Hepatocyte (in vitro differentiated cells): Measurements from ENCODE around the gene FOXK1. TPM values are rescaled to one million over a fixed set of nuclear protein-coding genes. Genes with fewer than 3 reads are reported as not detected.
"Not testable (repeated sequence)": the region's sequence is repeated elsewhere in the genome, so short reads cannot be mapped to it uniquely, and the experiment has no call there.

ENCODE experiments used
- DNase-seq: peaks from one replicate; pipeline ENCODE4 v3.0.0-alpha.2; 2016; ENCODE audit warnings: low spot score
- H2AFZ ChIP-seq: fragments of 200-600 bp; sonication (generic); 2 replicates; pipeline ENCODE4 v1.6.0; 2016; ENCODE audit warnings: antibody characterized with exemption, mild to moderate bottlenecking
- H3K27ac ChIP-seq: fragments of 200-600 bp; sonication (generic); 2 replicates; pipeline ENCODE4 v1.5.1; 2016; ENCODE audit warnings: mild to moderate bottlenecking
- H3K27me3 ChIP-seq: fragments of 200-600 bp; sonication (generic); 2 replicates; pipeline ENCODE4 v1.6.1; 2016
- H3K36me3 ChIP-seq: fragments of 200-600 bp; sonication (generic); replicated peaks from 2 replicates; pipeline ENCODE4 v1.5.1; 2016; ENCODE audit warnings: low read depth; ENCODE audit not compliant: insufficient read depth
- H3K4me1 ChIP-seq: fragments of 200-600 bp; sonication (generic); 2 replicates; pipeline ENCODE4 v1.5.1; 2016; ENCODE audit warnings: mild to moderate bottlenecking, moderate library complexity; ENCODE audit not compliant: insufficient read depth
- H3K4me2 ChIP-seq: fragments of 200-600 bp; sonication (generic); 2 replicates; pipeline ENCODE4 v1.6.0; 2016
- H3K4me3 ChIP-seq: fragments of 200-600 bp; sonication (generic); 2 replicates; pipeline ENCODE4 v1.5.1; 2016; ENCODE audit warnings: mild to moderate bottlenecking
- H3K79me2 ChIP-seq: fragments of 200-600 bp; sonication (generic); 2 replicates; pipeline ENCODE4 v1.6.0; 2017; ENCODE audit warnings: mild to moderate bottlenecking
- H3K9me2 ChIP-seq: fragments of 200-600 bp; sonication (generic); replicated peaks from 2 replicates; pipeline ENCODE4 v1.6.0; 2017; ENCODE audit warnings: mild to moderate bottlenecking; ENCODE audit not compliant: insufficient read depth
- H3K9me3 ChIP-seq: fragments of 200-600 bp; sonication (generic); 2 replicates; pipeline ENCODE4 v1.5.1; 2016; ENCODE audit warnings: low read depth, mild to moderate bottlenecking
- H4K20me1 ChIP-seq: fragments of 200-600 bp; sonication (generic); 2 replicates; pipeline ENCODE4 v1.6.0; 2016; ENCODE audit warnings: mild to moderate bottlenecking; ENCODE audit not compliant: insufficient read depth, poor library complexity, severe bottlenecking
- CTCF ChIP-seq: fragments of 200-600 bp; sonication (generic); IDR thresholded peaks from 2 replicates; pipeline ENCODE4 v1.5.1; 2016; ENCODE audit warnings: antibody characterized with exemption, mild to moderate bottlenecking; ENCODE audit not compliant: poor library complexity
- EZH2 ChIP-seq: fragments of 200-600 bp; sonication (generic); IDR thresholded peaks from 2 replicates; pipeline ENCODE4 v1.6.1; 2016; ENCODE audit warnings: antibody characterized with exemption, mild to moderate bottlenecking, borderline replicate concordance
- EZH2phosphoT487 ChIP-seq: fragments of 200-600 bp; sonication (generic); IDR thresholded peaks from one replicate; pipeline ENCODE4 v1.6.1; 2018; ENCODE audit warnings: antibody characterized with exemption, mild to moderate bottlenecking, low read depth, moderate library complexity; ENCODE audit not compliant: unreplicated experiment, severe bottlenecking
- WGBS: methylation state at CpG from one replicate; pipeline ENCODE4 v1.1.6; 2016; ENCODE audit warnings: low lambda C conversion rate; ENCODE audit errors: missing lambda C conversion rate; 5-methylcytosine and 5-hydroxymethylcytosine counted together
- polyA plus RNA-seq: library from polyadenylated mRNA; unstranded; fragments of >200 nt; fragmentation: Nextera tagmentation; extraction: Ambion mirVana; gene quantifications from 2 replicates; pipeline ENCODE4 v1.2.1, GENCODE V29; 2016
- total RNA-seq: library from RNA; depleted of rRNA; stranded (reverse); fragments of >200 nt; gene quantifications from 2 replicates; pipeline ENCODE4 v1.2.3, GENCODE V29; 2014

Gene FOXK1
- total and polyA plus RNA-seq, 2 experiments from 2014 or later = 8.3 to 17.8 TPM

DNA sequence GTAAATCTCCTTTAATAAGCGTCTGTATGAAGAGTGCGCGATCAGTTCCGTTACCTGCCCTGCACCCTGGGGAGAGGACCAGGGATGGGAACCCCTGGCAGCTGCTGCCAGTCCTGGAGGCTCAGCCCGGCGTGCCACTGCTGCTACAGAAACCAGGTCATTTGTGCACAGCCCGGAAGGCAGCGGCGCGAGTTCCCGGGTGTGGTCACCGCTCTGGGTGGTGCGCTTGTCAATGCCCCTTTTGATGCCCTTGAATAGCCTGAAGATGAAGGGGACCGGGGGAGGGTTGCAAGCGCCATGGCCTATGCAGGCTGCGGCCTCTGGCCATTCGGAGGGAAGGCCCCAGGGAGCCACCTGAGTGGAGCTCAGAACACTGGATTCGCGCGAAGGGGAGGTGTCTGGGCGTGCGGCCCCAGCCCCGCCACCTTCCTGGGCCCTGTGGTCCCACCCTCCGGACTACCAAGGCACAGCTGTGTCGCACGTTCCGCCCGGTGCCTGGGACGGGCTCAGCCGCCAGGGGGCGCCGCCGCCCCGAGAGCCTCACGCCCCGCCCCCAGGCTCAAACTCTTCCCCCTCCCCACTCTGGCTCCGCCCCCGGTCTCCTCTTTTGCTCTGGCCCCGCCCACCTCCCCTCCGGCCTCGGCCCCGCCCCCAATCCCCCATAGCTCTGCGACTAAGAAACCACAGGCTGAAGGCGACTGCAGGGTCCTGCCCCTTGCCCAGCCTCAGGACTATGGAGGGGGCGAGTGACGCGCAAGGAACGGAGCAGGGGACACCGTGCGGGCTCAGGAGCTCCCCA is 109.8 kb downstream of the FOXK1 start:
- Histone ChIP-seq H3K27ac (no peak overlapping the region), H3K27me3 (no peaks in the 10 kb centered on the region), H3K4me2 (no peak overlapping the region), H3K4me1 (no peaks in the 10 kb centered on the region), H3K4me3 (no peak overlapping the region), H3K79me2 (no peaks in the 10 kb centered on the region), H3K36me3 (no peaks in the 10 kb centered on the region), H4K20me1 (no peaks in the 10 kb centered on the region), H2AFZ (no peak overlapping the region), H3K9me2 (no peaks in the 10 kb centered on the region), H3K9me3 (no peaks in the 10 kb centered on the region)
- peak; percentile 50 for DNase-seq
- 89% methylated on average over 28 of the region's 50 CpGs for WGBS
- TF ChIP-seq EZH2 = no peak
- TF ChIP-seq CTCF = peak; percentile 40

GRCh38 chr7:4792537-4793126 is 110.5 kb downstream of the FOXK1 start:
- Histone ChIP-seq H3K36me3 (no peaks in the 10 kb centered on the region), H3K4me3 (no peak overlapping the region), H2AFZ (no peak overlapping the region), H3K9me3 (no peaks in the 10 kb centered on the region), H3K79me2 (no peaks in the 10 kb centered on the region), H3K27me3 (no peaks in the 10 kb centered on the region), H3K9me2 (no peaks in the 10 kb centered on the region), H3K27ac (no peak overlapping the region), H4K20me1 (no peaks in the 10 kb centered on the region), H3K4me1 (no peaks in the 10 kb centered on the region), H3K4me2 (no peak overlapping the region)
- WGBS = 75% methylated on average over 41 of the region's 47 CpGs
- no peak for TF ChIP-seq CTCF
- no peak for TF ChIP-seq EZH2
- no peak for TF ChIP-seq EZH2phosphoT487
- DNase-seq = no peak

- H3K4me3 ChIP-seq, DNase-seq, H4K20me1 ChIP-seq, H3K79me2 ChIP-seq, H3K36me3 ChIP-seq, H3K4me2 ChIP-seq, H3K9me2 ChIP-seq, H3K27ac ChIP-seq, H3K4me1 ChIP-seq, H3K9me3 ChIP-seq, H3K27me3 ChIP-seq, H2AFZ ChIP-seq: not testable (repeated sequence)
- 98% methylated on average over 23 of the region's 30 CpGs for WGBS
Measured at GRCh38 chr7:4793385-4793993, 111.4 kb downstream of the FOXK1 start.

DNA sequence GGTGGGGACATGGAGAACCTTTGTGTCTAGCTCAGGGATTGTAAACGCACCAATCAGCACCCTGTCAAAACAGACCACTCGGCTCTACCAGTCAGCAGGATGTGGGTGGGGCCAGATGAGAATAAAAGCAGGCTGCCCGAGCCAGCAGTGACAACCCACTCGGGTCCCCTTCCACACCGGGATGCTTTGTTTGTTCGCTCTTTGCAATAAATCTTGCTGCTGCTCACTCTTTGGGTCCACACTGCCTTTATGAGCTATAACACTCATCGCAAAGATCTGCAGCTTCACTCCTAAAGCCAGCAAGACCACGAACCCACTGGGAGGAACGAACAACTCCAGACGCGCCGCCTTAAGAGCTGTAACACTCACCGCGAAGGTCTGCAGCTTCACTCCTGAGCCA is 112.1 kb downstream of the FOXK1 start:
- H3K9me3 ChIP-seq, H3K79me2 ChIP-seq, H4K20me1 ChIP-seq, H3K9me2 ChIP-seq, H3K4me1 ChIP-seq, H2AFZ ChIP-seq, DNase-seq, H3K27me3 ChIP-seq, H3K27ac ChIP-seq, H3K36me3 ChIP-seq, H3K4me3 ChIP-seq, H3K4me2 ChIP-seq: not testable (repeated sequence)
- 87% methylated on average over 14 of the region's 14 CpGs for WGBS
